Stimulated activated CD4-positive, alpha-beta T cell treated with anti-CD3 and anti-CD28 coated beads, Interleukin-12 subunit alpha, Interleukin-12 subunit beta, amount 100 ng/mL, for 4 hours (primary cell): Measurements from ENCODE around the gene DLX1.
"Not testable (repeated sequence)": the region's sequence is repeated elsewhere in the genome, so short reads cannot be mapped to it uniquely, and the experiment has no call there.

Experiments used
- DNase-seq: peaks from one replicate; pipeline ENCODE4 v3.0.0-alpha.2; 2020

Gene DLX1

DNA sequence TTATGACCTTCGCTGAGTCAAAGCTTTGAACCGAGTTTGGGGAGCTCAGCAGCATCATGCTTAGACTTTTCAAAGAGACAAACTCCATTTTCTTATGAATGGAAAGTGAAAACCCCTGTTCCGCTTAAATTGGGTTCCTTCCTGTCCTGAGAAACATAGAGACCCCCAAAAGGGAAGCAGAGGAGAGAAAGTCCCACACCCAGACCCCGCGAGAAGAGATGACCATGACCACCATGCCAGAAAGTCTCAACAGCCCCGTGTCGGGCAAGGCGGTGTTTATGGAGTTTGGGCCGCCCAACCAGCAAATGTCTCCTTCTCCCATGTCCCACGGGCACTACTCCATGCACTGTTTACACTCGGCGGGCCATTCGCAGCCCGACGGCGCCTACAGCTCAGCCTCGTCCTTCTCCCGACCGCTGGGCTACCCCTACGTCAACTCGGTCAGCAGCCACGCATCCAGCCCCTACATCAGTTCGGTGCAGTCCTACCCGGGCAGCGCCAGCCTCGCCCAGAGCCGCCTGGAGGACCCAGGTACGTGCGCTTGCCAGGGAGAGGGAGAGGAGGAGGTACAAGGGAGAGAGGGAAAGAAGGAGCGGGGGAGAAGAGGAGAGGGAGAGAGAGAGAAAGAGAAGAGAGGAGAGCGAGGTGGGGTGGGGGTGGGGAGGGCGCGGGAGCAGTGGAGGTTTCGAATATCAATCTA lies at the start of gene DLX1:
TSS of gene DLX1 (plus strand) at position 48 of the 700 bp plus-strand sequence. CDS start at position 219, 171 bp downstream.
- DNase-seq = no peak

DNA sequence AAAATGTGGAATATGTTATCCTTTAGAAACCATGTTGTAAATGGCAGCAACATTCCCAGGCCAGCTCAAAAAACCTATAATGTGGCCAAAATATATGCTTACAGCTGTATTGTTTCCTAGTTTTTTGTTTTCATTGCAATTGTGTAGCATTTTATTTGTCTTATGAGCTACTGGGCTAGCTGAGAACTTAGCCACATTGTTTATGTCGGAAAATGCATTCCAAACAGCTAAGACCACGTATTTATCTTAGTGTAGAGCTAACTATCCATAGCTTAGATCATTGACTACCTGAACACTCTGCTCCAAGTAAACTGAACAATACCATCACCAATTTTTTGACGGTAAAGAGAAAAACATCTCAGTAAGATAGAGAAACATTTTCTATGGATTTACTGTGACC lies 47.2 kb upstream of the DLX1 start:
- DNase-seq = no peak

DNA sequence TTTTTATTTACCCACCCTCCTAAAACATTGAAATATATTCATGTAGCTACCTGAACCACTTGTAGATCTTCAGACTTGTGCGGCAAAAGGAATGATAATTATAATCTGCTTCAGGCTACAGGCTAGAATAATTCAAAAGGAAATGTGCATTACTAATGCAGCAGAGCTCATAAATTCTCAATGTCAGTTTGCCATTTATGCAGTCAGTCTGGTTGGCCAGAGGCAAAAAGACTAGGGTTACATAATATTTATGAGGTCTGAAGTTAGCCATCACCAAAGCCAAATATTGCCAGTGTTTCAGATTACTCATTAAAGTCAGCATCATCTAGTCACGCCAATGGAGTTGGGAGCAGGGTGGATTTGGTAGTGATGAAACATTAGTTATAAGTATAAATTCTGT lies 46.7 kb upstream of the DLX1 start:
- DNase-seq = no peak

DNA sequence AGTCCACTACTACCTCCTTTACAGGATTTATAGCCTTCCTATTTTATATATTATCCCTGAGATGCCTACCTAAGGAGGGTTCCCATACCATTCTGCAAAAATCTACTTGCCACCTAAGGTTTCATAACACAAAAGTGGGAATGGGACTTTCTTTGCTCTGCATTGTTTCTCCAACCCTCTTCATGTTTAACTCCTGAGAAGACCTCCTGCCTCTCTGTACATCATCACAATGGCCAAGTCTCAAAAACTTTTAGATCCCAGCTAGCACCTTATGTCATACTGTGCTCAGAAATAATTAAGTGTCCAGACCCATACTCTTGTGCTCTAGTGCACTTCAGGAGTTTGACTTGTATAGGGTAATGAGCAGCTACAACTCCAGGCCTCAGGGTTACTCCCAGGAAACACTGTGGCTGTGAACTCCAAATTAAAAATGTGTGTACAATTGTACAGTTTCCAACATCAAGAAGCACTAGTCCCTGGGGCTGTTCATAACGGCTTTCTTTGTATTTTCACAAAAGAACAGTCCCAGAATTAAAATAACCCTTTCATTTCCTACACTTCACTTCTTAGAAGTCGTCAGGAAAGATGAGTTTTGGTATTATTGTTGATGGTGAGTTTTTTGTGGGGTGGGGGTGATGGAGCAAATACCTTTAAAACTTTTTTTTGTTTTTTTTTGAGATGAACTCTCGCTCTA lies 46.1 kb upstream of the DLX1 start:
- DNase-seq = no peak

DNA sequence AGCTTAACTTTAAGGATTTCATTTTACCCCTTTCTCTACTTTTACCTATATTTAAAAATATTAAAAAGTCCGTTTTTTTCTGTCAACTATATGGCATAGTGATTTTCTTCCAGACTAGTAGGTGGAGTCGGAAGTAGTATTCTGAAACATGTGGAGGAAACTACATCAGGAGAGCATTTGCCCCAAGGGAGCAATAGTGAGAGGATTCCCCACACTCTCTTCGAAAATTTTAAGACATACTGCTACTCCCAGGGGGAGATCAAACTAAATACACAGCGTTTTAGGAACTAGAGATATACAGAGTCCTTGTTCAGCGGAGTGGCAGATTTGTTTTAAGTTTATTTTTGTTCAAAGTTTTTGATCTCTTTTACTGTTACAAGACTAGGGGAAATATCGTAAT lies 45.0 kb upstream of the DLX1 start:
- no peak for DNase-seq

DNA sequence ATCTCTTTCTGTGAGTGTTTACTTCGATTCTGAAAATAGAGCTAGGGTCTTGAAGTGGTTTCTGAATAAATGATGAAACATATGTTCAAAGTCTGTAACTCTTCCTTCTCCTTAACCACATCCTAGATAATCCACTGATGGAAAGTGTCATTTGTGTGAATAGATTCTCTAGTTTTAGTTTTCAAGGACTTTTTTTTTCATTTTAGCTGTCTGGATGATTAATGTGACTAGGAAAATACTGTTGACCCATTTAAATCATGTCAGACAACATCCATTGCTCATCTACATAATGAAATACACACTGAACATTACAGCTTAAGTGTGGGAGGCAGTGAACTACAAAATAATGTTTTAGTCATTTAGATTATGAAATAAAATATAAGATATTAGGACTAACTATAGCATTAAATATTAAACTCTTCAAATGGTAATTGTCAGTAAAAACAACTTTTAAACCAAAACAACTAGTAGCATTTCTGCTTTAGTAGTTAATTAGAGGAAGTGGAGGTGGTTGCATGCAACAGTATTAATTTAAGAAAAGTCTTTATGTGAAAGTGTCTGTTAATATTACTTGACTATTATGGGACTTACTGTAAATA lies 39.1 kb upstream of the DLX1 start:
- no peak for DNase-seq

DNA sequence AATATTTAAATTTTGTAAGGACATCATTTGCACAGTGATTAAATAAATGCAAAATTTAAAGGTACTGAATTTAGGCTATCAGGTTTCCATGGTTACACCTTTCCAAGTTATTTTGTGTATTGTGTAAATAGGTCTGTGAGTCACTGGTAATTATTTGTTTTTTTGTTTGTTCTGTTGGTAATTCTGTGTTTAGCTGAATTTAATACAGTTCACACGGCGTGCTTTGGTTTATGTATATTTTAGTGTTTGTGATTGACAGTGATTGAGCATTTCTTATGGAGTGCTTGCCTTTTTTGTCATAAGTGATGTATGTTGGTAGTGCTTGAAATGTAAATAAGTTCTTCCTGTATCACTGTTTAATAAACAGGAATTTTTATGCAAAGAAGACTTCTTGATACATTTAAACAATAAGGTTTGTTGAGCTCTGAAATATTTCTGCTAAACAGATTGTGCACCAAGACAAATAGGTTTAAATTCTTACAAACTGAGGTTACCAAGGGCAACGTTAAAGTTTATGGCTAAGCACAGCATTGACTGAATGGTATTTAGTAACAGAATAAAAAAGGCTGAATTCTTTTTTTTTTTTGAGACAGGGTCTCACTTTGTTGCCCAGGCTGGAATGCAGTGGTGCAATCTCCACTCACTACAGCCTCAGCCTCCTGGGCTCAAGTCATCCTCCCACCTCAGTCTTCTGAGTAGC lies 38.3 kb upstream of the DLX1 start:
- no peak for DNase-seq

DNA sequence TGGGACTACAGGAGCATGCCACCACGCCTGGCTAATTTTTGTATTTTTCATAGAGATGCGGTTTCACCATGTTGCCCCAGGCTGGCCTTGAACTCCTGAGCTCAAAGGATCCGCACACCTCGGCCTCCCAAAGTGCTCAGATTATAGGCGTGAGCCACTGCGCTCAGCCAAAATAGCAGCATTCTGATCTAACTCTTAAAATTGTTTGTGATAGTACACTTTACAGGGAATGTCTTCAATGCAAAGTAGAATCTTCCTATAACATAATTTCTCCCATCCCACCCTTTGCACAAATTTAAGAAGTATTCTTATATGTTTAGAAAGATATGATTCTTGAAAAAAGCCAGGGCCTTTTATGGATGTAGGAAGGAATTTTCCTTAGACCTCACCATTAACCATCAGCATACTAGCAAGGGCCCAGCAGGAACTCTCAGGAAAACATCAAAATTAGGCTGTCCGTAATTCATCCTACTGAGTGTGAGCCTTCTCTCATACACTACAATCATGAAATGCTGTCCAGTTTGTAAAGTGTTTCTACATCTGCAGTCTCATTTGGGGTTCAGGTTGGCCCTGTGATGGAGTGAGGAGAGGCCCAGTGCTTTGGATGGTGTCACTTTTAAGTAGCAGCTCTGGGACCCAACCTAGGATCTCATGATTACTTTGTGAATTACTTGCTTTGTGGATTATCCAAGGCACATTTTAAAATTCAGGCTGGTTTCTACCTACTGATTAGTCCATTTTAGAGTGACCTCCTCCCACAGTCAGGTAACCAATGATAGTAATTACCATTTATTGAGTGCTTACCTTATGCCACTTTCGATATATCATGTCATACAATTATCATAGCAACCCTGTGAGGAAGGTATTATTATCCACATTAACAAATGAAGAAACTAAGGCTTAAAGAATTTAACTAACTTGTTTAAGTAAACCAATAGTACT lies 37.5 kb upstream of the DLX1 start:
- no peak for DNase-seq

DNA sequence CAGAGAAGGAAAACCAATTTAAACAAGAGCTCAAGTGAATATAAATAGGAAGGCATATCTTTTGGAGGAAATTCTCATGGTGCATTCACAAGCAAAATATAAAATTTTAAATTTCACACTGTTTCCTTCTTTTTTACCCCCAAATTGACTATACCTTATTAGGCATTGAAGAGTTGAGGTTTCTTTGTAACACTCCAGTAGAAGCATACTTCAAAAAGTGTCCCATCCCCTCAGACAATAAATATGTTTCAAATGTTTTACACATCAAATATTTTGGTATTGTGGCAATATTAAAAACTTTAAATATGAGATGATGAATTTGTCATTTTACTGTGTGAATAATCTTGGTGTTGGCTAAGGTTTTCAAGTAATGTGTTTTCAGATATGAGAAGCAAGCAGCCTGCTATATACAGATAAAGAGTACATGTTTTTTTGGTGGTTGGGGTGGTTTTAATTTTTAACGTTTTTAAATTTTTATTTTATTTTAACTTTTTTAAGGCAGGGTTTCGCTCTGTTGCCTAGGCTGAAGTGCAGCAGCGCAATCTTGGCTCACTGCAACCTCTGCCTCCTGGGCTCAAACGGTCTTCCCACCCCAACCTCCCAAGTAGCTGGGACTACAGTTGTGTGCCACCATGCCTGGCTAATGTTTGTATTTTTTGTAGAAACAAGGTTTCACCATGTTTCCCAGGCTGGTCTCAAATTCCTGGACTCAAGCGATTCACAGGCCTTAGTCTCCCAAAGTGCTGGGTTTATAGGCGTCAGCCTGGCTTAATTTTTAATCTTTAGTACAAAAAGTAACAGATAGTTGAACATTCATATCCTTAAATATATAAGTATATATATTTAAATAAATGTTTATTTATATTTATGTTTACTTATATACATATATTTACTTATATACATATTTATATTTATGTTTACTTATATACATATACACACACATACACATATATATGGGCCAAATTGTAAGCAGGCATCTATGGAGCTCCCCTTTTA lies 36.5 kb upstream of the DLX1 start:
- DNase-seq = no peak

DNA sequence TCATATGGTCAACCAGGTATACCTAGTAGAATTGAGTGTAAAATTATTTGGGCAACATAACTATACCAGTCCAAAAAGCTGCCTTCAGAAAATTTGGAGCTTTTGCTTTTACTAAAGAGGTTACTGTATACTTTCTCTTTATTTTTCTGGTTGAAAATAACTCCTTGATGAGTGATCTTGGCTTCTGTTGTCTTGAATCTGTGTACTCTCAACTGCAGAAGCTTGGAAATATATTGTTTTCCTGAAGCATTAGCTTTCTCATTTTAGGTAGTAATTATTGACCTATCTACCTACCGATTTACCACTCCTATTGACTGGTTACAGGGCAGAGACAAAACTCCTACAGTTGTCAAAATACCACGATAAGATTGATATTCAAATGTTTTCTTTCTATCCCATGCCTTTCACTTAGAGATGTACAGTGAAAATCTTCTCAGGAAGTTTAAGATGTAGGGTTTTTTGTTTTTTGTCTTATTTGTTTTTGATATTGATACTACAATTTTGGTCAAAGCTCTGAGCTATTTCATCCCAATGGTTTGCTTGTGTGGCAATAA lies 35.7 kb upstream of the DLX1 start:
- DNase-seq = no peak

DNA sequence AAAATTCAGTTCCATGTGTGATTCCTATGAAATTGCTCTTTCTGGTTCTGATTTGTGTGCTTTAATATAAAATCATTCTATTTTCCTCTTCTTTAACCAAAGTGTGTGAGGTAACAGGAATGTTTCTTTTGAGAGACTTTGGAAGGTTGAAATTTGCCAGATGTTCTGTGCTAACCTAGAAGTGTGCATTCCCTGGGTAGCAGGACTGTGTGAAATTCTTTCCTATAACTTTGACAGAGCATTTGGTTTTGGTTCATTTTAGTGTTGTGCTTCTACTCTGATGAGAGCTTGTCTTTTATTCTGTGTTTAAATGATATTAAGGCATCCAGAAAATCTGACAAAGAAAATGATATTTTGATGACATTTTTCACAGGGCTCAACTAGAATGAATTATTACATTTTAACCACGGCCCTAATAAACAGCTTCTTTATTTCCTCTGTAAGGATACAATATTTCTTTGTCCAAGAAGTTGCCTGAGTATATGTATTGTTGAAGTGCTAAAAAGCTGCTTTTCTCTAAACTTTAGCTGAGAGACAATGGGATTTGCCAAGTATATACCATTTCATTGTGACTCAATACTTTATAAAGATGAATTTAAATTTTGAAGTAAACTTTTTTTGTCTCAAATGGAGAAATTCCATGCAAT lies 34.7 kb upstream of the DLX1 start:
- DNase-seq = no peak

DNA sequence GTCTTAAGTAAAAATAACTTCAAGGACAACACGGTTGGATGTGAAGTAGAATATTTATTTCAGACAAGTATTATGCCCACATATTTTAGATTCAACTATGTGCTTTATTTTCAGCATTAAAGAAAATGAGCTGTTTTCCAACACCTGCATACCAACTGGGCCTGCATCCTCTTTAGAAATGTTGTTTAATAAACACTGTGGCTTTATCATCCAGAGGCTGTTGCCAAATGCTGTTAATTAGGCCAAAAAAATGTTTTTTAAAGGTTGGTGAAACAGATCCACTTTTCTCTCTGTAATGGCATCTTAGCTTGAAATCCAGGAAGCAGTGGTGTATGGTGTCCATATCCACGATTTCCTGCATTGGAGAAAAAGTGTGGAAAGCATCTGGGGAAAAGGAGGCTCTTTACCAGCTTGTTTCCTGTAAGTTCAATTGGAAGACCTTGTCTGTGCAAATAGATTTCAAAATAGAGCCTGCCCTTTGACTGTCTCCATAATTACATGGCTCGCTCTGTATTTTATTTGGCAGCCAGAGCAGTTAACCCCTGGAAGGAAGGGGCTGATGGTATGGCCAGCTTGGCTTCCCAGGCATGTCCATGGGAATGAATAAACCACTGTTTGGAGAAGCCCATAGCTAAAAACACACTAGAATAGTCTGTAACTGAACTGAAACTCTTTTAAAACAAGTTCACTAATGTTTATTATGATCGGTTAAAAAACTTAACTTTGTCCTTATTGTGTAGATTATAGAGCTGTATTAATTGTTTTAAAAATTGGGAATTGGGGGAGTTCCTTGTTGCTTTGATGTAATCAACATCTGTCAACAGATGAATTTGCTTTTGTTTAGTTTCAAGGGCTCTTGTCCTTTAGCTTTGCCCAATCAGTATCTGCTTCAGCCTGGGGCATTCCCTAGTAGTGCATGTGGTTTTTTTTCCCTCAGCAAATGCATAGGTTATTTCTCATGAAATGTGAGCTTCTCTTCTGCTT lies 33.0 kb upstream of the DLX1 start:
- DNase-seq = no peak

DNA sequence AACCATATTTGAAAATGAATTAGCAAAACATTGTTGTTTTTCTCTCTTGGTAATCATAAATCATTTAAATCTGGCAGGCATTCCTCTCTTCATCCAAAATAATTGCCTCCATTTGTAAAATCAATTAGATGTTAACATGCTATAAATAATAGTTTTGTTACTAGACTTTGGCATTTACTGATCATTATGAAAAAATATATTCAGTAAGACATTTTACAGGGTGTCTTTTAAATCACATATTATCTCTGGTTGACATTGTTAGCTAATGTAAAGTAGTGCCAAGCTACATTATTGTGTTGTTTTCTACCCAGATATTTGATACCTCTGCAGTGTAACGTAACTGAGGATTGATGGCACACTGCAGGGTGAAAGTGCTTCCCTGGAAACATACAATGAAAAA lies 31.8 kb upstream of the DLX1 start:
- DNase-seq = no peak

DNA sequence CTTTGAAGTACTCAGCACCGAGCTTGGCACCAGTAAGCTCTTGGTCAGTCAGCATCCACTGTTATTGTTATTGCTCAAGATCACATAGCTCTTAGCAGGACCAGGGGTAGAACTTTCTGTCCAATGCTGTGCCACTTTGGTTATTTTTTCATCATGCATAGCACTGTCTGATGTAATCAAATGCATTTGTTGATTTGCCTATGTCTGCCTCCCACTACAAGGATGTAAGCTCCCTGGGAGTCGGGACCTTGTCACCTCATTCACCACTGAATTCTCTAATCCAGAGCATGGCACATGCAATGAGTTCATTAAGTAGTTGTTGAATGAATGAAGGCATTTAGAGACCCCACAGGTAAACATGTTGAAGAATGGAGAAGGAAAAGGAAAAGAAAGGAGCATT lies 29.0 kb upstream of the DLX1 start:
- DNase-seq = no peak

DNA sequence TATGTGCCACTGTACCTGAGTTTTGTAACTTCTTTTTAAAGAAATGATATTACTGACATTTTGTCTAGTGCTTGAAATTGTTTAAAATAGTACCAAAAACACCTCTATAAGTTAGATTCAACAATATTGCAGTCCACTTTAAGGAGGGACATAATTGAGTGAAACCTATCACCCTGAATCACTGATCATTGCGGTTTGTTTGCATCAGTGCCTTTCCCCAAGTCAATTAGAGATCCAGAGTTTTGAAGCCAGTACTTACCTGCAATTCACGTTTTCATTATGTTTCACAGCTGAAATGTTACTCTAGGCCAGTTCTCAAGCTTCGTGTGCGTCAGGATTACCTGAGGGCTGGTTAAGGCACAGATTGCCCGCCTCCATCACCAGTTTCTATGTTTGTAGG lies 26.6 kb upstream of the DLX1 start:
- DNase-seq = no peak

DNA sequence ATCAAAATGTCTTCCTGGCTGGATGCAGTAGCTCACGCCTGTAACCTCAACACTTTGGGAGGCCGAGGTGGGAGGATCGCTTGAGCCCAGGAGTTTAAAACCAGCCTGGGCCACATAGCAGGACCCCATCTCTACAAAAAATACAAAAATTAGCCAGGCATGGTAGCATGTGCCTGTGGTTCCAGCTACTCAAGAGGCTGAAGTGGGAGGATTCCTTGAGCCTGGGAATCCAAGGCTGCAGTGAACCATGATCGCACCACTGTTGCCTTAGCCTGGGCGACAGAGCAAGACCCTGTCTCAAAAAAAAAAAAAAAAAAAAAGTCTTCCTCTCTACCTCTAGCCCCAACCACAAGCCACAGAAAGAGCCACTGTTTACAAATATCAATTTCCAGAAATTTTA lies 25.2 kb upstream of the DLX1 start:
- not testable (repeated sequence) for DNase-seq

DNA sequence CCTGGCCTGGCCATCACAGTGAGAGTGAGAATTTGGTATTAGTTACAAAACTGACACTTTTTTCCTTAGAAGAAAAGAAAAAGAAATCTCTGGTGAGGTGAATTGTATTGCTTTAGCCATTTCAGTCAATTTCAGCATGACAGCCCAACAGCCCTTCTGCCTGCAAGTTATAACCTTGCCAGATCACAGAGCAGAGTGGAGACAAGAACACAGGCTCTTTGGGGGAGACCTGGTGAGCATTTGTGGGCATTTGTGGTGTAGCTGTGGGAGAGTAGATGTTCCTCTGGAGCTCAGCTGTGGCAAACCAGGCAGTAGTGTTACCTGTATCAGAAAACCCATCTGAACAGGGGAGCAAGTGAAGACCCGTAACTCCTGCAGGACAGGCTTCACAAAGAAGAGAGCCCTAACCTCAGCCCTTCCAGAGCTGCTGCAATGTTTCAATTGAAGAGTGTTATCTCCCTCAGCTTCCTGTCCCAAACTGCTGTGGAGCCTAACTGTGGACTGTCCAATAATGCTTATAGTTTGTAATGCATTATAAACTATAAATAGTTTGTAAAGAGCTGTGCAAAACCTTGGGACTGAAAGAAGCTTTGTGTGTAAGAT lies 22.8 kb upstream of the DLX1 start:
- no peak for DNase-seq

DNA sequence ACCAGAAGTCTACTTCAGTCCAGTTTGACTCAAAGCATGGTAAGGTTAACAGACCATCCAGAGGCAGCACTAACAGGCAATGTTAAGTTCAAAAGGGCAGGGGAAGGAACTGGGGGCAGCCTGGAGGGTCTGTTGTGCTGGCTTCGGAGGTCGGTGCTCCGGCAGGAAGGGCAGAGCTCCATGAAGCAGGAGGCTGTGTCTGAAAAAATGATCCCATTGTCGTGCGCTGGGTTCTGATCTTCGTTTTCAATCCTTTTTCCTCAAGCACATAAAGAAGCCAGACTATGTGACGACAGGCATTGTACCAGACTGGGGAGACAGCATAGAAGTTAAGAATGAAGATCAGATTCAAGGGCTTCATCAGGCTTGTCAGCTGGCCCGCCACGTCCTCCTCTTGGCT lies 21.9 kb upstream of the DLX1 start:
- no peak for DNase-seq

DNA sequence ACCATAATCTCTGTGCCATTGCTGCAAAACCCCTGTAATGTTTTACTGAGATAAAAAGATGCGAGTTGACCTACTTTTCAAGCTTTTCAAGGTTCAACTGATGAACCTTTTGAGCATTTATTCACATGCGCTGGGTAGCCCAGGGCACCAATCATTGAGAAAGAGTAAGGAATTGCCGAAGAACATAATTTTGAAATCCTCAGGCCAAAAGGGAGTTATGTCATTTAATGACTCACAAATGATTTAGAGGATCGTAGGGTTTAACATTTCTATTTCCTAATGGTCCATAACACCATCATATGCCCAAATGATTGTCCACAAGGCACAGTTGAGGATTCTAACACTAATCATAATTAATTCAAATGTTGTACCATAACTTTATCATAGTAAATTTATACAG lies 20.2 kb upstream of the DLX1 start:
- DNase-seq = no peak
